Muscle of leg (tissue), 11 donors: Measurements from ENCODE around the gene CPEB3. TPM values are rescaled to one million over a fixed set of nuclear protein-coding genes. Genes with fewer than 3 reads are reported as not detected.

ENCODE experiments used
- DNase-seq: peaks from one replicate; pipeline ENCODE4 v3.0.0; 2013
- H3K27ac ChIP-seq: one replicate; pipeline ENCODE4 v1.5.1; 2013; ENCODE audit warnings: mild to moderate bottlenecking, low read length, control low read depth
- H3K27me3 ChIP-seq: one replicate; pipeline ENCODE4 v1.6.1; 2013; ENCODE audit warnings: low read length; ENCODE audit not compliant: control insufficient read depth, insufficient read depth
- H3K36me3 ChIP-seq: one replicate; pipeline ENCODE4 v1.6.1; 2013; ENCODE audit warnings: low read length; ENCODE audit not compliant: control insufficient read depth, insufficient read depth
- H3K4me1 ChIP-seq: one replicate; pipeline ENCODE4 v1.6.1; 2013; ENCODE audit warnings: low read length; ENCODE audit not compliant: control insufficient read depth, insufficient read depth
- H3K4me3 ChIP-seq: one replicate; pipeline ENCODE4 v1.5.1; 2013; ENCODE audit warnings: low read length, control low read depth
- H3K9me3 ChIP-seq: replicated peaks from 2 replicates; pipeline ENCODE4 v1.6.1; 2013; ENCODE audit warnings: low read depth, low read length; ENCODE audit not compliant: control insufficient read depth
- WGBS: methylation state at CpG from one replicate; pipeline ENCODE4 v1.1.5; 2013; ENCODE audit warnings: missing lambda C conversion rate; ENCODE audit not compliant: insufficient coverage; 5-methylcytosine and 5-hydroxymethylcytosine counted together
- polyA plus RNA-seq, 8 donors: library from polyadenylated mRNA; unstranded; fragments of 120-200 nt; gene quantifications; one replicate each; pipeline versions ENCODE4 v1.2.1 to v1.2.3, GENCODE V29; 2013; ENCODE audit warnings: inconsistent platforms in 1 of 8, low replicate concordance in 1 of 8; ENCODE audit not compliant: insufficient read length in 8 of 8, insufficient read depth in 1 of 8
- total RNA-seq: library from RNA; stranded (reverse); fragments of 120-200 nt; gene quantifications from one replicate; pipeline ENCODE4 v1.2.4, GENCODE V29; 2013

CPEB3 gene
- total and polyA plus RNA-seq, 9 donors, result 2.0 to 3.3 (median 3.0) TPM

DNA sequence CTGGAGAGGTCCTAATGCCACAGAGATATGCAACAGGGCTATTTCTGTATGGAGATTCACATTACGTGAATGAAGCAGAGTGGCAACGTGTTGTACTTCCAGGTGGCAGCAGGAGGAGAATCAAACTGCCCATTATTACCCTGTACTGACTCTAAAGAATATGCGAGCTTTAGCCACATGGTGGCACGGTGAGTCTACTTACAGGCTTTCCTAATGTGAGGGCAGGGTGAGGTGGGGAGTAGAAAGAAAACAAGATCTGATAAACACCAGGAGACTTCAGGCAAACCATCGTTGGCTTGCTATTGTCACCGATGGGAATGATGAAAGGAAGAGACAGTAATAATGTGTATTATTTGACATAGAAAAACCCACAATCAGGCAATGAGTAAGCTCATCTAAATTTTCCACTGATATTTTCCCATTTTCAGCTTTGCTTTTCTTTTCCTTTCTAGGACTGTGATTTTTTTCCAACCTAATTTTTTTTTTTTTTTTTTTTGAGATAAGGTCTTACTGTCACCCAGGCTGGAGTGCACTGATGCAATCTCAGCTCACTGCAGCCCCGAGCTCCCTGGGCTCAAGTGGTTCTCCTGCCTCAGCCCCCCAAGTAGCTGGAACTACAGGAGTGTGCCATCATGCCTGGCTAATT, 203.0 kb downstream of the CPEB3 start:
- Histone ChIP-seq H3K9me3 (no peaks in the 10 kb centered on the region), H3K36me3 (no peaks in the 10 kb centered on the region), H3K27me3 (no peaks in the 10 kb centered on the region), H3K27ac (no peak overlapping the region), H3K4me3 (no peak overlapping the region), H3K4me1 (no peaks in the 10 kb centered on the region)
- DNase-seq, result peak; percentile 87
- no CpG with 5 or more reads among the region's 7 CpGs for WGBS

DNA sequence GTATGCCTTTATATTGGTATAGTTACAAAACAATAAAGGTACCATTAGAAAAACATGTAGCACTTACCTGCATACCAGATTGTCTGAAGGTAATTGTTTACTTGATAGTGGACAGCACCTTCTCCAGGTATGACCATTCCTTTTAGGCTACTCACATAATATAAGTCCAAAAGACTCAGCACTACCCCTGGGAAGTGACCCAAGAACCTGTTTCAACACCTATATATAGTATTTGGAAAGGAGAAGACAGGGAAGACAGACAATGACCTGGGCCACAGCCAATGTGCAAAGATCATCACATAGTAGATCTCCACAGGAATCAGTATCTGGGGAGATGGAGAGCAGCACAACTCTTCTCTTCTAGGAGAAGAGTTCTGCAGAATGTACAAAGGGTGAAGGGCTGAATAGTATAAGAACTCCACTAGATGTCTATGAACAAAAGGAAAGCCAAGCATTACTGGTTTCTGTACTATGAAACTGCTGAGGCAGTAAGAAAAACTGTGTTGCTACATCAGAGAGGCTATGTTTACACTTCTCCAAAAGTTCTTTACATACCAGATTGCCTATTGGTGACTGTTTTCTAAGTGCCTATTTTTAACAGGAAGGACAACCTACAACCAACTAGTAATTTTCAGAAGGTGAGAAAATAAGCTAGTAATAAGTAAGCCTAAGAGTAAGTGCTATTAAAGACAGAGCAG, 208.1 kb downstream of the CPEB3 start:
- peak; percentile 24 for DNase-seq
- H3K27ac ChIP-seq, result no peak overlapping the region
- no peak overlapping the region for H3K4me3 ChIP-seq
- H3K4me1 ChIP-seq, result no peaks in the 10 kb centered on the region
- no peaks in the 10 kb centered on the region for H3K27me3 ChIP-seq
- no peaks in the 10 kb centered on the region for H3K36me3 ChIP-seq
- H3K9me3 ChIP-seq, result no peaks in the 10 kb centered on the region

DNA sequence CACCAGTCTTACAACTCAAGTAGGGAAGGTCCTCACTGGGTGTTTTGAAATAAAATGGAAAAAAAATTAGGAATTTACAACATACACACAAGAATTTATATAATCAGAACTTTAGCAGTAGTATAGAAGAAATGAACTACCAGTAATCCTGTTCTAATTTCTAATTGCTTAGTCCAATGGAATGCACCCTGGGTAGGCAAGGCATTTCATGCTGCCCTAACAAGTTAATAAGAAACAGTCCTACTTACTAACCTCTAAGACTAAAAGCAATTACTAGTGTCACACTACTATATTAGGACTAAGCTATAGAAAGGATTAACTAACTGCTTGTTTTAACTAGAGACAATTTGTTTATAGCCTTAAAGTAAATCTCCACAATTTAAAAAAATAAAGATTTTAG, 209.2 kb downstream of the CPEB3 start:
- no peak for DNase-seq
- no peaks in the 10 kb centered on the region for H3K4me1 ChIP-seq
- H3K27me3 ChIP-seq, result no peaks in the 10 kb centered on the region
- H3K4me3 ChIP-seq, result no peak overlapping the region
- no peaks in the 10 kb centered on the region for H3K36me3 ChIP-seq
- no peak overlapping the region for H3K27ac ChIP-seq
- no peaks in the 10 kb centered on the region for H3K9me3 ChIP-seq

DNA sequence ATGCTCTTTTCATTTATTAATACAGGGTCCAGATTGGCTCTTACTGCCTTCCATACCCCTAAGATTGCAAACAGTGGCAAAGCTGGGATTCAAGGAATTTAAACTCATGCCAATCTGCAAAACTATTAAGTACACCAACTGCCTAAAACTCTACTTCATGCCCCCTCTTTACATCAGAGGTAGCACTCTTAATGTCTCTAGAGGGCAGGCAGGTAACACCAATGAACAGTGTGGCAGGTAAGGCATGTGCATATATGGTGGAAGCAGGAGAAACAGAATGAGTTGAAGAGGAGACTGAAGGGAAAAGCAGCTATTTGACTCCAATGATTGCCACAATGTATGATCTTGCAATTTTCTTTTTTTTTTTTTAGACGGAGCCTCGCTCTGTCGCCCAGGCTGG, 210.6 kb downstream of the CPEB3 start:
- Histone ChIP-seq H3K4me1 (no peaks in the 10 kb centered on the region), H3K9me3 (no peaks in the 10 kb centered on the region), H3K27me3 (no peaks in the 10 kb centered on the region), H3K27ac (no peak overlapping the region), H3K36me3 (no peaks in the 10 kb centered on the region), H3K4me3 (no peak overlapping the region)
- DNase-seq, result no peak
- no CpG with 5 or more reads among the region's 3 CpGs for WGBS

DNA sequence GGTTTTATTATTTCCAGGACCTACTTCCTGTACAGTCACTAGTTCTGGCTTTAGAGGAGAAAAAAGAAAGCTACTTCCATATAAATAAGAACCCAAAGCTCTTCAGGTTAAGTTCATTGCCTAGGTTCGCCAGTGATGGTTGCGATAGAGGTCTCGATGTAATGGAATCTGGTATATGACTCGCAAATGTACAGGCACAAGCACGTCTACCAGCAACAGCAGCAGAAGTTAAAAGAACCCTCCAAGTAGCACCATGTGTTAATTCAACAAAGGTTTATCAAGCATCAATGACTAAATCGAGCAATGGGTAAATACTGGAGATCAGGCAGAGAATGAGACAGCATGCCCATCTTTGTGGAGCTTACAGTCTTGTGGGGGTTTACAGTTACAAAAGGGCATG, 211.9 kb downstream of the CPEB3 start:
- WGBS, result 100% methylated on average over 2 of the region's 6 CpGs
- Histone ChIP-seq H3K27me3 (no peaks in the 10 kb centered on the region), H3K9me3 (no peaks in the 10 kb centered on the region), H3K27ac (no peak overlapping the region), H3K4me3 (no peak overlapping the region), H3K4me1 (no peaks in the 10 kb centered on the region), H3K36me3 (no peaks in the 10 kb centered on the region)
- DNase-seq, result no peak

DNA sequence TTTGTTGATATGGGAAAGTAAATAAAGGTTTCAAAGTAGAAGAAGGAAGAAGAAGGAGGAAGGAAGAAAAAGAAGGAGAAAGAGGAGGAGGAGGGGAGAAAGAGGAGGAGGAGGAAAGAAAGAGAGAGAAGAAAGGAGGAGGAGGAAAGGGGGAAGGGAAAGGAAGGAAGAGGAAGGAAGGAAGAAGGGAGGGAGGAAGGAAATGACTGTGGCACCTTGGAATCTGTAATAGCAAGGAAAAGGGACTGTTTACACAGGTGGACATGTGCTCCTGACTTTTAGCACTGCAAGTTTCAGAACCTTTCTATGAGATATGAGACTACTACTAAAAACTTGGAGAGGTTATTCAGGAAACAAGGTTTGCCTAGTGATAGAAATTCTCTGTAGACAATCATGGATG, 214.2 kb downstream of the CPEB3 start:
- no peaks in the 10 kb centered on the region for H3K36me3 ChIP-seq

DNA sequence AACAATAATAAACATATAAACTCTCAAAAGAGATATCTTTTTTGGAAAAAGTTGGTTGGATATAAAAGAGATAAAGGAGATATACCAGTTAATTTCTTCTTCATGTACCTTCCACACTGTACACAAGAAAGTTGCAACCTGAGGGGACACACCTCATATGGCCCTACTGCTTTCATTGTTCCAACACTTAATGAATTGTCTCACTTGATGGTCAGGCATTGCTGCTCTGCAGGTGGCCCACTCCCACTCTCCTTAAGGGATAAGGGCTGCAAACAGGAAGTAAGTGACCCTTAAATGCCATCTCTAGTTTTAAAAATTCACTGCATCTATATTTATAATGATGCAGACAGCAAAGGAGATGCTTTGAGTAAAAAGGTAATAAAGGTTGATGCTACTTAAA, 215.0 kb downstream of the CPEB3 start:
- H3K27ac ChIP-seq, result no peak overlapping the region
- no peaks in the 10 kb centered on the region for H3K27me3 ChIP-seq
- H3K36me3 ChIP-seq, result no peaks in the 10 kb centered on the region
- no peak for DNase-seq
- H3K4me1 ChIP-seq, result no peaks in the 10 kb centered on the region
- no peaks in the 10 kb centered on the region for H3K9me3 ChIP-seq
- H3K4me3 ChIP-seq, result no peak overlapping the region

More for the DNA sequence above, 214.2 kb downstream of the CPEB3 start:
- no peak overlapping the region for H3K4me3 ChIP-seq
- no peaks in the 10 kb centered on the region for H3K9me3 ChIP-seq
- no peak overlapping the region for H3K27ac ChIP-seq
- DNase-seq, result no peak
- no peaks in the 10 kb centered on the region for H3K27me3 ChIP-seq
- H3K4me1 ChIP-seq, result no peaks in the 10 kb centered on the region

DNA sequence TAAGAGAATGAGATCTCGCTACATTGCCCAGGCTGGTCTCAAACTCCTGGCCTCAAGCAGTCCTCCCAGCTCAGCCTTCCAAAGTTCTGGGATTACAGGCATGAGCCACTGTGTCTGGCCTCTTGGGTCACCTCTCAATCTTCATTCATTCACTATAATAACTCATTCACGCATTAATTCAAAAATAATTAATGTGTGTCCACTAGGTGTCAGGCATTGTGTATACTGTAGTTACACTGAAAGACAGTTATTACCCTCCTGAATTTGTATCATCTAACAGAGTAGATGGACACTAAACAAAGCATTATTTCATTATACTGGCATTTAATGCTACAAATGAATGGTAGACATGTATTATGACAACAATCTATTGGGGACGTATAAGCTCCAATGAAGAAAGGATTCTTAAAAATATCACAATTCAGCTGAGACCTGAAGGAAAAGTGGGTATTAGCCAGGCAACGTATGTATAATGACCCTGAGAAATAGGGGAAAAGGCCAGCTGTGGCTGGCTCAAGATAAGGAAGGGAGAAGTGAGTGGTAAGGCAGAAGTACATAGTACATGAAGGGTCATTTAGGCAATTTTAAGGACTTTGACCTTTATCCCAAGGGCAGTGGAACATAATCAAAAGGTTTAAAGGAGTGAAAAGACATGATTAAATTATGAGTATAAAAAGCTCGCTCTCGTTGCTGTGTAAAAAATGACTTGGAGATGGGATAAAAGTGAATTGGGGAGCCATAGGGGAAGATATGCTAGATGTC, 216.6 kb downstream of the CPEB3 start:
- H3K36me3 ChIP-seq, result no peaks in the 10 kb centered on the region
- 82% methylated on average over 3 of the region's 6 CpGs for WGBS
- no peaks in the 10 kb centered on the region for H3K9me3 ChIP-seq
- H3K27me3 ChIP-seq, result no peaks in the 10 kb centered on the region
- H3K4me1 ChIP-seq, result no peaks in the 10 kb centered on the region
- no peak for DNase-seq
- no peak overlapping the region for H3K4me3 ChIP-seq
- no peak overlapping the region for H3K27ac ChIP-seq

DNA sequence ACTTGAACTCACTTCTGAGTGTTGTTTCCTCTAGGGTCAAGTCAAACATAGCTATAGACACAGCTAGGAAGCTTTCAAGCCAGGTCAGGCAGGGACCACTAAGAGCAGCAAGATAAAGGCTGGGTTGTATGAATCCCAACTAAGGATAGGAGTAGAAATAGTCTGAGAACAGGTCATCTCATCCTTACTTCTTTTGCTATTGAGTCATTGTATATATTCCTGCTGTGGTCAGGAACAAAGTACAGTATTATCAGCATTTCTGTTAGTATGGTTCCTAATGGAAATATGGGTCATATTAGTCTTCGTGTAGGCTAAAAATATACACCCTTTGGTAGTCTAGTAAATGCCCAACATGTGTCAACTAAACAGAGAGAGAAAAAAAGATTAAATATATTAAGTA, 222.0 kb downstream of the CPEB3 start:
- no peaks in the 10 kb centered on the region for H3K27me3 ChIP-seq
- no peaks in the 10 kb centered on the region for H3K36me3 ChIP-seq
- WGBS, result no CpG with 5 or more reads among the region's 1 CpG
- H3K27ac ChIP-seq, result no peak overlapping the region
- H3K9me3 ChIP-seq, result no peaks in the 10 kb centered on the region
- no peak for DNase-seq
- H3K4me3 ChIP-seq, result no peak overlapping the region
- no peaks in the 10 kb centered on the region for H3K4me1 ChIP-seq

DNA sequence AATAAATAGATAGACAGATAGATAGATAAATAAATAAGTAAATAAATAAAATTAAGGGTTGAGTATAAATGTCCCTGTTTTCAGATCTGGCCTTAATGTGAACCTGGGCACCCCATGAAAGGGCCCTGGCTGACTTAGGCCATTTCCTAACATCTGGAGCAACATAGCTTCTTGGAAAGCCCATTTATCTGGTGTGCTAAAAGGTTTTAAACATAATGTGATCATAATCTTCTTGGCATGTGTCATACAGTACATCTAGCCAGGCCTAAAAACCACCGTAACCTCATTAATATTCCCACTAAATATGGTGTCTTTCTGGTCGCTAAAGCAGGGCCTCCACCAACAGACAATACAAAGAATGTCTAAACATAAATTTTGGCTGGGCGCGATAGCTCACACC, 224.5 kb downstream of the CPEB3 start:
- Histone ChIP-seq H3K36me3 (no peaks in the 10 kb centered on the region), H3K27ac (no peak overlapping the region), H3K9me3 (no peaks in the 10 kb centered on the region), H3K4me1 (no peaks in the 10 kb centered on the region), H3K4me3 (no peak overlapping the region), H3K27me3 (no peaks in the 10 kb centered on the region)
- no peak for DNase-seq
- 80% methylated on average over 1 of the region's 4 CpGs for WGBS
